Measurements from ENCODE around the gene SDHB. TPM values are rescaled to one million over a fixed set of nuclear protein-coding genes. Genes with fewer than 3 reads are reported as not detected.

The SDHB gene
- total RNA-seq, 1 experiment from 2014 or later, result 159 TPM

DNA sequence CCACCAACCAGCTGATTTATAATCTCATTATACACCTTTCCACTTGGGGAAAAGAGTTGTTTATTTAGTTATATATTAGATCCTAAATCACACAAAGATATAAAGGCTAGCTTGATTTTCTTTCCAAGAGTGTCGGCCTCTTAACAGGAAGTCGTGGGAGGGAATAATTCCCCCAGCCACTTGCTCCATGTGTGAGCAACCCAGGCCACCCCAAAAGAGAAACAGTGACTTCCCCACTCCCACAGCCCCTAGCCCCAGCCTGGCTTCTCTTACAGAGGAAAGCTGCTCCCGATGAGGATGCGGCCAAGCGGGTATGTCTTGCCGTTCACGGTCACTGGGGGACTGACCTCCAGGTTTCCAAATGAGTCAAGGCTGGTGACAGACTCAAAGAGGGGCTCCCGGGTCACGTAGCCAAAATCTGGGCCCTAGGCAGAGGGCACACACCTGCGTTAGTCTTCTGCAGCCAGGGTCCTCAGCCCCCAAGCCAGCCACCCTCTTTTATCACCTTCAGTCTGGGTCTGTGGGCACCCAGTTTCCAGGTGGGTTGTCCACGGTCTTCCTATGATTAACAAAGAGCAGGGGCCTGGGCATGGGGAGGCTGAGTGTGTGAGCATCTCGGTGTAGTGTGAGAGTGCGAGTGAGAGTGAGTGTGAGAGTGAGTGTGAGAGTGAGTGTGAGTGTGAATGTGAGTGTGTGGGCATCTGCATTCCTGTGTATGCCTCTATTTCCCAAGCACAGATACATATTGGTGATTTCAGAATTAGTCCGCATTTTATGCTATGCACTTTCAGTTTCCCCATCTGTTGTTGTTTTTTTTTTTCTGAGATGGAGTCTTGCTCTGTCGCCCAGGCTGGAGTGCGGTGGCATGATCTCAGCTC lies 25.4 kb upstream of the SDHB start:
- Histone ChIP-seq H3K9ac (ENCODE audit: low read length) (no peak overlapping the region), H3K9me2 (ENCODE audit: insufficient read depth) (no peaks in the 10 kb centered on the region), H3K79me2 (ENCODE audit: insufficient read depth, low read length) (no peaks in the 10 kb centered on the region), H3K27ac (ENCODE audit: low read depth, low read length) (no peak overlapping the region), H3K9me3 (ENCODE audit: control insufficient read depth in 1 of 2, insufficient read depth in 1 of 2, low read depth in 1 of 2, low read length in 2 of 2) (no peaks in the 10 kb centered on the region; a peak in 1 of 4 replicates), H3K4me2 (ENCODE audit: low read length) (no peak overlapping the region), H3K4me3 (replicated peaks in 1 of 2; ENCODE audit: low read depth in 1 of 2, low read length in 2 of 2) (no peak overlapping the region), H4K20me1 (ENCODE audit: insufficient read depth) (no peaks in the 10 kb centered on the region), H2AFZ (ENCODE audit: low read depth, low read length, poor library complexity, severe bottlenecking) (no peak overlapping the region), H3K4me1 (ENCODE audit: control insufficient read depth in 1 of 2, insufficient read depth in 2 of 2, low read length in 2 of 2) (no peaks in the 10 kb centered on the region), H3K27me3 (ENCODE audit: insufficient read depth, low read length) (no peaks in the 10 kb centered on the region), H3K36me3 (ENCODE audit: control insufficient read depth in 1 of 2, insufficient read depth in 2 of 2, low read length in 2 of 2) (no peaks in the 10 kb centered on the region)
- RAD21 ChIA-PET (ENCODE audit: low non-redundant PET in 1 of 2, low total read pairs in 2 of 2, uncharacterized antibody in 2 of 2, unreplicated experiment in 2 of 2), result no interaction called here
- TF ChIP-seq, protein P1, sequence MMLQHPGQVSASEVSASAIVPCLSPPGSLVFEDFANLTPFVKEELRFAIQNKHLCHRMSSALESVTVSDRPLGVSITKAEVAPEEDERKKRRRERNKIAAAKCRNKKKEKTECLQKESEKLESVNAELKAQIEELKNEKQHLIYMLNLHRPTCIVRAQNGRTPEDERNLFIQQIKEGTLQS (IDR thresholded peaks at IDR 0.05), result no peak
- TF ChIP-seq ZNF274 (IDR thresholded peaks at IDR 0.05; ENCODE audit: low read depth, low read length), result no peak
- no peak for TF ChIP-seq EZH2phosphoT487 (IDR thresholded peaks at IDR 0.05; ENCODE audit: borderline replicate concordance)
- TF ChIP-seq SP1 (IDR thresholded peaks at IDR 0.05; ENCODE audit: low read depth), result no peak
- no peak for TF ChIP-seq CBX3 (IDR thresholded peaks at IDR 0.05; ENCODE audit: low read depth)
- TF ChIP-seq EZH2 (IDR thresholded peaks at IDR 0.05), result no peak
- CTCF ChIA-PET, result no interaction called here
- ATAC-seq (no peak), DNase-seq (ENCODE audit: low read depth, low spot score) (no peak)
- intact Hi-C loops (cut with micrococcal nuclease), result no loop called here
- POLR2A ChIA-PET, result no interaction called here
- BruUV-seq (replicated peaks), result no TSS peak

GRCh38 chr1:17075470-17076255 lies 21.8 kb upstream of the SDHB start:
- H3K27ac ChIP-seq (ENCODE audit: low read depth, low read length), result no peak overlapping the region
- intact Hi-C loops (cut with micrococcal nuclease), result no loop called here
- H2AFZ ChIP-seq (ENCODE audit: low read depth, low read length, poor library complexity, severe bottlenecking), result no peak overlapping the region
- H3K9ac ChIP-seq (ENCODE audit: low read length), result no peak overlapping the region
- no peak overlapping the region for H3K4me2 ChIP-seq (ENCODE audit: low read length)
- H3K4me3 ChIP-seq (replicated peaks in 1 of 2; ENCODE audit: low read depth in 1 of 2, low read length in 2 of 2), result no peak overlapping the region
- peak; percentile 18 for DNase-seq (ENCODE audit: low read depth, low spot score)
- no peaks in the 10 kb centered on the region for H3K36me3 ChIP-seq (ENCODE audit: control insufficient read depth in 1 of 2, insufficient read depth in 2 of 2, low read length in 2 of 2)
- no peaks in the 10 kb centered on the region for H4K20me1 ChIP-seq (ENCODE audit: insufficient read depth)
- no peaks in the 10 kb centered on the region for H3K79me2 ChIP-seq (ENCODE audit: insufficient read depth, low read length)
- no peaks in the 10 kb centered on the region; a peak in 1 of 4 replicates for H3K9me3 ChIP-seq (ENCODE audit: control insufficient read depth in 1 of 2, insufficient read depth in 1 of 2, low read depth in 1 of 2, low read length in 2 of 2)
- ChIA-PET CTCF (interaction anchor here (1.0 to 1.1 kb wide), 2 partner anchors 14 to 24 kb away, joined by 3 read pairs; no protein-coding TSS in a partner anchor), POLR2A (no interaction called here), RAD21 (ENCODE audit: low non-redundant PET in 1 of 2, low total read pairs in 2 of 2, uncharacterized antibody in 2 of 2, unreplicated experiment in 2 of 2) (no interaction called here)
- no peaks in the 10 kb centered on the region for H3K4me1 ChIP-seq (ENCODE audit: control insufficient read depth in 1 of 2, insufficient read depth in 2 of 2, low read length in 2 of 2)
- BruUV-seq (replicated peaks), result no TSS peak
- H3K27me3 ChIP-seq (ENCODE audit: insufficient read depth, low read length), result no peaks in the 10 kb centered on the region
- TF ChIP-seq CBX3 (IDR thresholded peaks at IDR 0.05; ENCODE audit: low read depth) (0 out of 2 replicates have a peak, but pooled peaks have one; percentile 31), CTCF (IDR thresholded peaks at IDR 0.05 in 2 of 3, conservative IDR thresholded peaks at IDR 0.05 in 1 of 3; ENCODE audit: borderline replicate concordance in 1 of 3, insufficient read depth in 1 of 3, low read depth in 2 of 3, low read length in 2 of 3) (peak; percentile 18 to 64 (median 58); a peak in 5 of 6 replicates)
- TF ChIP-seq, protein P2, sequence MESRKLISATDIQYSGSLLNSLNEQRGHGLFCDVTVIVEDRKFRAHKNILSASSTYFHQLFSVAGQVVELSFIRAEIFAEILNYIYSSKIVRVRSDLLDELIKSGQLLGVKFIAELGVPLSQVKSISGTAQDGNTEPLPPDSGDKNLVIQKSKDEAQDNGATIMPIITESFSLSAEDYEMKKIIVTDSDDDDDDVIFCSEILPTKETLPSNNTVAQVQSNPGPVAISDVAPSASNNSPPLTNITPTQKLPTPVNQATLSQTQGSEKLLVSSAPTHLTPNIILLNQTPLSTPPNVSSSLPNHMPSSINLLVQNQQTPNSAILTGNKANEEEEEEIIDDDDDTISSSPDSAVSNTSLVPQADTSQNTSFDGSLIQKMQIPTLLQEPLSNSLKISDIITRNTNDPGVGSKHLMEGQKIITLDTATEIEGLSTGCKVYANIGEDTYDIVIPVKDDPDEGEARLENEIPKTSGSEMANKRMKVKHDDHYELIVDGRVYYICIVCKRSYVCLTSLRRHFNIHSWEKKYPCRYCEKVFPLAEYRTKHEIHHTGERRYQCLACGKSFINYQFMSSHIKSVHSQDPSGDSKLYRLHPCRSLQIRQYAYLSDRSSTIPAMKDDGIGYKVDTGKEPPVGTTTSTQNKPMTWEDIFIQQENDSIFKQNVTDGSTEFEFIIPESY (IDR thresholded peaks at IDR 0.05; ENCODE audit: extremely low read depth, insufficient replicate concordance, low read length), result no peak
- ATAC-seq, result peak; percentile 94
- no peaks in the 10 kb centered on the region for H3K9me2 ChIP-seq (ENCODE audit: insufficient read depth)
